GM21367 (cell line): Measurements from ENCODE around the gene MTPN.

ENCODE experiments used
- ATAC-seq: cut with Tn5 transposase; IDR thresholded peaks from one replicate; pipeline ENCODE4 v1.9.1; 2021; ENCODE audit not compliant: unreplicated experiment

Gene MTPN

GRCh38 chr7:135990258-135990657, 13.1 kb upstream of the MTPN start:
- ATAC-seq = no peak

- ATAC-seq = no peak
Observed at GRCh38 chr7:135981958-135982646, 4.9 kb upstream of the MTPN start.

GRCh38 chr7:135980665-135981180, 3.6 kb upstream of the MTPN start:
- ATAC-seq = peak; percentile 72

GRCh38 chr7:135980012-135980551, 2.9 kb upstream of the MTPN start:
- no peak for ATAC-seq

- no peak for ATAC-seq
Observed at GRCh38 chr7:135979471-135980011, 2.4 kb upstream of the MTPN start.

- no peak for ATAC-seq
Observed at GRCh38 chr7:135978624-135979023, 1.5 kb upstream of the MTPN start.

GRCh38 chr7:135977742-135978066, 545 bp upstream of the MTPN start:
- no peak for ATAC-seq

GRCh38 chr7:135976312-135977006, 700 bp downstream of the MTPN start:
- ATAC-seq = peak; percentile 15

GRCh38 chr7:135975166-135975565, 2.0 kb downstream of the MTPN start:
- ATAC-seq = no peak

GRCh38 chr7:135974667-135975066, 2.5 kb downstream of the MTPN start:
- no peak for ATAC-seq

- ATAC-seq = peak; percentile 15
Observed at GRCh38 chr7:135971366-135971725, 5.8 kb downstream of the MTPN start.

- peak; percentile 81 for ATAC-seq
Observed at GRCh38 chr7:135970682-135971365, 6.3 kb downstream of the MTPN start.

GRCh38 chr7:135970045-135970444, 7.1 kb downstream of the MTPN start:
- ATAC-seq = no peak

GRCh38 chr7:135966341-135967043, 10.7 kb downstream of the MTPN start:
- ATAC-seq = no peak

- ATAC-seq = peak; percentile 73
Observed at GRCh38 chr7:135965602-135966001, 11.6 kb downstream of the MTPN start.

- ATAC-seq = no peak
Observed at GRCh38 chr7:135964791-135965190, 12.4 kb downstream of the MTPN start.

GRCh38 chr7:135964274-135964673, 12.9 kb downstream of the MTPN start:
- ATAC-seq = no peak

- ATAC-seq = no peak
Observed at GRCh38 chr7:135962802-135963201, 14.4 kb downstream of the MTPN start.

GRCh38 chr7:135960709-135961451, 16.3 kb downstream of the MTPN start:
- no peak for ATAC-seq
